Esophagus squamous epithelium (tissue), 4 donors: ENCODE measurements around the gene WFDC9.

Source experiments
- CTCF ChIP-seq, 6 experiments: fragments of 450-650 bp in 4 of 6; fragments of 200-600 bp in 2 of 6; sonication (generic) in 2 of 6; IDR thresholded peaks; one replicate each; pipeline ENCODE4 v1.5.1; 2016 to 2019; ENCODE audit warnings: antibody characterized with exemption in 6 of 6, mild to moderate bottlenecking in 4 of 6, moderate library complexity in 4 of 6
- POLR2A ChIP-seq, 4 donors: fragments of 450-650 bp; IDR thresholded peaks; one replicate each; pipeline ENCODE4 v1.6.1; 2017; ENCODE audit warnings: antibody characterized with exemption in 4 of 4, mild to moderate bottlenecking in 4 of 4, moderate library complexity in 3 of 4

- no peak for TF ChIP-seq POLR2A (IDR thresholded peaks at IDR 0.05)
- no peak for TF ChIP-seq CTCF (IDR thresholded peaks at IDR 0.05)
Observed at GRCh38 chr20:45593498-45593897, 37.6 kb downstream of the WFDC9 start.
